Endothelial cell of umbilical vein (primary cell): Measurements from ENCODE around the gene ANP32B. TPM values are rescaled to one million over a fixed set of nuclear protein-coding genes. Genes with fewer than 3 reads are reported as not detected.

ENCODE experiments used
- BruUV-seq: library from RNA; stranded (reverse); fragments of 400-500 nt; replicated peaks from 2 replicates; lab custom pipeline; 2021; lab: Mats Ljungman, UMichigan
- CTCF ChIA-PET: fragments of 300-600, 350-600 bp; sonication (Branson Sonifier 250); formaldehyde crosslinking; loops from one replicate; lab custom pipeline; 2021; ENCODE audit warnings: antibody characterized with exemption, inconsistent platforms; lab: Charles Lee
- POLR2A ChIA-PET: fragments of 300-600, 350-600 bp; sonication (Branson Sonifier 250); formaldehyde crosslinking; loops from one replicate; lab custom pipeline; 2021; ENCODE audit warnings: antibody characterized with exemption, inconsistent platforms; lab: Charles Lee
- DNase-seq: peaks from one replicate; pipeline ENCODE4 v3.0.0-alpha.2; 2011; ENCODE audit warnings: low read depth, low spot score
- FAIRE-seq: peaks from 2 replicates; lab custom pipeline; 2011; peaks lifted over from hg19 to GRCh38; lab: Jason Lieb, UNC
- H2AFZ ChIP-seq: 2 replicates; pipeline ENCODE4 v1.6.0; 2012; ENCODE audit warnings: low read depth, low read length, control low read depth, inconsistent platforms
- H3K27ac ChIP-seq: 2 replicates; pipeline ENCODE4 v1.5.1; 2011; ENCODE audit warnings: low read depth, mild to moderate bottlenecking, control low read depth, low read length, moderate library complexity; ENCODE audit not compliant: insufficient read depth
- H3K27me3 ChIP-seq, 2 experiments: 2 replicates each; pipeline versions ENCODE4 v1.6.0 to v1.6.1; 2011; ENCODE audit warnings: low read length in 2 of 2, mixed read lengths in 1 of 2; ENCODE audit not compliant: control insufficient read depth in 2 of 2, insufficient read depth in 2 of 2
- H3K36me3 ChIP-seq, 2 experiments: 2 replicates in 1 of 2; 3 replicates in 1 of 2; pipeline ENCODE4 v1.5.1; 2011; ENCODE audit warnings: low read length in 2 of 2, mild to moderate bottlenecking in 1 of 2, moderate library complexity in 1 of 2; ENCODE audit not compliant: control insufficient read depth in 2 of 2, insufficient read depth in 2 of 2; ENCODE audit errors: extremely low read depth in 1 of 2
- H3K4me1 ChIP-seq: 3 replicates; pipeline ENCODE4 v1.5.1; 2011; ENCODE audit warnings: mild to moderate bottlenecking, low read length; ENCODE audit not compliant: control insufficient read depth, insufficient read depth; ENCODE audit errors: extremely low read depth
- H3K4me2 ChIP-seq: 2 replicates; pipeline ENCODE4 v1.6.1; 2011; ENCODE audit warnings: low read length, control low read depth, mixed read lengths; ENCODE audit not compliant: insufficient read depth
- H3K4me3 ChIP-seq, 3 experiments: fragments of 200-600 bp in 1 of 3; sonication (generic), shearing (Covaris generic) in 1 of 3; replicated peaks in 1 of 3; 2 replicates each; pipeline ENCODE4 v1.5.1; 2011 to 2016; ENCODE audit warnings: control low read depth in 3 of 3, low read length in 3 of 3, mild to moderate bottlenecking in 2 of 3, inconsistent platforms in 1 of 3, low read depth in 1 of 3, moderate library complexity in 1 of 3; ENCODE audit not compliant: insufficient read depth in 1 of 3
- H3K79me2 ChIP-seq: 2 replicates; pipeline ENCODE4 v1.6.0; 2012; ENCODE audit warnings: low read length, inconsistent platforms; ENCODE audit not compliant: control insufficient read depth, insufficient read depth
- H3K9ac ChIP-seq: replicated peaks from 2 replicates; pipeline ENCODE3; 2011; ENCODE audit warnings: low read length, control low read depth; ENCODE audit not compliant: insufficient read depth; ENCODE audit errors: extremely low read depth
- H3K9me1 ChIP-seq: replicated peaks from 3 replicates; pipeline ENCODE4 v1.6.0; 2011; ENCODE audit warnings: mild to moderate bottlenecking, low read length; ENCODE audit not compliant: control insufficient read depth, insufficient read depth; ENCODE audit errors: extremely low read depth
- H3K9me3 ChIP-seq: replicated peaks from 2 replicates; pipeline ENCODE4 v1.5.1; 2012; ENCODE audit warnings: low read length, inconsistent platforms; ENCODE audit not compliant: control insufficient read depth, insufficient read depth
- H4K20me1 ChIP-seq: replicated peaks from 2 replicates; pipeline ENCODE3; 2011; ENCODE audit warnings: mild to moderate bottlenecking, low read length; ENCODE audit not compliant: control insufficient read depth, insufficient read depth; ENCODE audit errors: extremely low read depth
- CTCF ChIP-seq, 2 donors: IDR thresholded peaks; 1 replicate in 1 of 2; 2 replicates in 1 of 2; pipeline ENCODE4 v1.5.1; 2011; ENCODE audit warnings: low read length in 2 of 2, mild to moderate bottlenecking in 2 of 2, moderate library complexity in 2 of 2, control low read depth in 1 of 2, inconsistent platforms in 1 of 2, low read depth in 1 of 2; ENCODE audit not compliant: insufficient read depth in 1 of 2; ENCODE audit errors: extremely low read depth in 1 of 2
- EZH2 ChIP-seq: IDR thresholded peaks from 2 replicates; pipeline ENCODE4 v1.6.1; 2012; ENCODE audit warnings: borderline replicate concordance, low read depth, mild to moderate bottlenecking, moderate library complexity, low read length, inconsistent platforms; ENCODE audit not compliant: severe bottlenecking
- FOS ChIP-seq: IDR thresholded peaks from 2 replicates; pipeline ENCODE4 v1.6.1; 2011; ENCODE audit warnings: mild to moderate bottlenecking, low read length, moderate library complexity, borderline replicate concordance; ENCODE audit not compliant: insufficient read depth
- GATA2 ChIP-seq: IDR thresholded peaks from 2 replicates; pipeline ENCODE4 v1.7.0; 2011; ENCODE audit warnings: low read depth, mild to moderate bottlenecking, moderate library complexity, mixed read lengths, low read length; ENCODE audit not compliant: insufficient read length, insufficient read depth
- JUN ChIP-seq: IDR thresholded peaks from 2 replicates; pipeline ENCODE4 v1.6.1; 2011; ENCODE audit warnings: borderline replicate concordance, low read depth; ENCODE audit not compliant: insufficient read length, insufficient read depth
- MAX ChIP-seq: IDR thresholded peaks from 2 replicates; pipeline ENCODE4 v1.6.1; 2011; ENCODE audit not compliant: insufficient read depth, insufficient read length
- MYC ChIP-seq: IDR thresholded peaks from one replicate; pipeline ENCODE4 v1.6.1; 2011; ENCODE audit warnings: mild to moderate bottlenecking, low read depth, low read length
- POLR2A ChIP-seq: IDR thresholded peaks from 2 replicates; pipeline ENCODE4 v1.6.1; 2012; ENCODE audit warnings: low read depth, mild to moderate bottlenecking, control low read depth, low read length
- POLR2AphosphoS5 ChIP-seq: IDR thresholded peaks from 2 replicates; pipeline ENCODE4 v1.6.1; 2012; ENCODE audit warnings: low read depth, mild to moderate bottlenecking, control low read depth, low read length, moderate library complexity; ENCODE audit not compliant: insufficient read depth
- dilution Hi-C: fragments of 300-500 bp; cut with MboI; formaldehyde crosslinking; loops from one replicate; pipeline ENCODE4 v1.15.0; 2019; ENCODE audit warnings: low sequenced_read_pairs; ENCODE audit not compliant: extremely low pct_ligation_motif_present
- intact Hi-C: fragments of 100-400 bp; cut with micrococcal nuclease; formaldehyde crosslinking; loops from one replicate; pipeline ENCODE4 v1.10.0; 2022
- polyA plus RNA-seq, 4 experiments: library from polyadenylated mRNA; depleted of rRNA in 3 of 4; stranded (reverse) in 3 of 4; unstranded in 1 of 4; fragments of >200 nt; gene quantifications; 2 replicates each; pipeline versions ENCODE4 v1.2.1 to v1.2.3, GENCODE V29; 2011 to 2012; ENCODE audit warnings: missing spikeins in 1 of 4
- total RNA-seq: library from RNA; stranded (reverse); gene quantifications from 2 replicates; pipeline ENCODE4 v1.2.3, GENCODE V29; 2021

Gene ANP32B
- total and polyA plus RNA-seq, 2 donors (not counting 3 experiments of a cell fraction or from before 2014, with no cell fraction given): 13.9 to 173 TPM

DNA sequence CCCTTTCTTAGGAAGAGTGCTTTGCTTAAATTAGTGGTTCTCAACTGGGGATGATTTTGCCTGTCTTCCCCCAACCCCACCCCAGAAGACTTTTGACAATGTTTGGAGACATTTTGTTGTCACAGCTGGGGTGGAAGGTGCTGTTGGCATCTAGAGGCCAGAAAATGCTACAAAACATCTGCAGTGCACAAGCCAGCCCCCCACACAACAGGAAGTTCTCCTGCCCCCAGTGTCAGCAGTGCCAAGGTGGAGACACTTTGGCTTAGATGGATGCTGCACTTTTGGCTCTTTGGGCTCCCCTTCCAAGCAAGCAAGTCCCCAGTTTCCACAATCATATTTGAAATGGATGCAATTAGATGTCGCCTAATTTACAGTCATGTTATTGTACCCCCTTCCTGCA, 47.9 kb upstream of the ANP32B start:
- POLR2A ChIA-PET: no interaction called here
- Histone ChIP-seq H3K27me3 (peaks cover 39 to 71% of the 10 kb centered on the region in 2 experiments), H3K9me3 (no peaks in the 10 kb centered on the region), H3K36me3 (no peaks in the 10 kb centered on the region), H3K79me2 (no peaks in the 10 kb centered on the region), H3K4me3 (no peak overlapping the region), H2AFZ (no peak overlapping the region), H3K9me1 (no peaks in the 10 kb centered on the region), H3K4me1 (no peaks in the 10 kb centered on the region), H3K4me2 (no peak overlapping the region), H3K27ac (no peak overlapping the region), H3K9ac (no peak overlapping the region), H4K20me1 (no peaks in the 10 kb centered on the region)
- dilution Hi-C loops: no loop called here
- CTCF ChIA-PET: interaction anchor here (1.4 to 1.7 kb wide), 2 partner anchors 9 to 121 kb away, joined by 3 to 4 read pairs; partner anchors contain the start of gene NANS
- intact Hi-C loops: loop anchor here (5.0 kb wide), 1 partner anchor 37 kb away; no protein-coding TSS in a partner anchor
- DNase-seq (no peak), FAIRE-seq (no peak)
- TF ChIP-seq POLR2AphosphoS5 (no peak), CTCF (IDR thresholded peaks at IDR 0.05; ENCODE audit: extremely low read depth in 1 of 2, insufficient read depth in 1 of 2, low read depth in 1 of 2, low read length in 2 of 2) (no peak), GATA2 (no peak), JUN (no peak), MYC (no peak), EZH2 (no peak), FOS (no peak), MAX (no peak), POLR2A (no peak)
- no TSS peak for BruUV-seq
